ENCODE measurements around the gene STRA6.

DNA sequence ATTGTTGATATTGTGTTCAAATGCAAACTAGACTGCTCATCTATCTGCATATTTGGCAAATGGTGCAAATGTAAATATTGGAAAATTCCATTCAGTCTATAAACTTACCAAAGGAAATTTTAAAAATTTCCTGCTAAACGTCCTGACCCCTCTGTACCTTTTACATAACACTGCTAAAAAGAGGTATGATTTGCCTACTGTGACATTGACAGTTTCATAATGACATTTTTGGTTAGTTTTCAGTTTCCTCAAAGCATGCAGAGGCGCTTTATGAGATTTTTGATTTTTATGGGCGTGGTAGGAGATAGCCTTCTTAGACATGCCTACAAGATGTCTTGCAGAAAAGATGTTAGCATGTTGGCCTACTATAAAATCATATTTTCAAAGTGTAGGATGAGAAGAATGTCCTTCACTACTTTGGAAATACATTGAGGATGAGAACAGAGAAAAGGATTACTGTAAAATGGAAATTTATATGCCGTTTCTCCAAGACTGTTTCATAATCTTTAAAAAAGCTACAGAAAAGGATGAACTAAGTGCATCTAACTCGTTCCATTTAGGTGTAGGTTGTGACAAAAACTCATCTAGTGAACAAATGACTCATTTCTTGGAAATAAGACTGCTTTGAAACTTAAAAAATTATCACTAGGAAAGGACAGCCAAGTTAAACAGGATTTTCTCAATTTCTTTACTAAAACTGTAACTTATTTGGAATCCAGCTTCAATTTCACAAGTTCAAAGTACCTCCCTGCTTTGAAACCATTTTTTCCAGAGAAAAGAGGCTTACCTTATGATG lies 43.5 kb downstream of the STRA6 start:
- TF ChIP-seq, protein P1, sequence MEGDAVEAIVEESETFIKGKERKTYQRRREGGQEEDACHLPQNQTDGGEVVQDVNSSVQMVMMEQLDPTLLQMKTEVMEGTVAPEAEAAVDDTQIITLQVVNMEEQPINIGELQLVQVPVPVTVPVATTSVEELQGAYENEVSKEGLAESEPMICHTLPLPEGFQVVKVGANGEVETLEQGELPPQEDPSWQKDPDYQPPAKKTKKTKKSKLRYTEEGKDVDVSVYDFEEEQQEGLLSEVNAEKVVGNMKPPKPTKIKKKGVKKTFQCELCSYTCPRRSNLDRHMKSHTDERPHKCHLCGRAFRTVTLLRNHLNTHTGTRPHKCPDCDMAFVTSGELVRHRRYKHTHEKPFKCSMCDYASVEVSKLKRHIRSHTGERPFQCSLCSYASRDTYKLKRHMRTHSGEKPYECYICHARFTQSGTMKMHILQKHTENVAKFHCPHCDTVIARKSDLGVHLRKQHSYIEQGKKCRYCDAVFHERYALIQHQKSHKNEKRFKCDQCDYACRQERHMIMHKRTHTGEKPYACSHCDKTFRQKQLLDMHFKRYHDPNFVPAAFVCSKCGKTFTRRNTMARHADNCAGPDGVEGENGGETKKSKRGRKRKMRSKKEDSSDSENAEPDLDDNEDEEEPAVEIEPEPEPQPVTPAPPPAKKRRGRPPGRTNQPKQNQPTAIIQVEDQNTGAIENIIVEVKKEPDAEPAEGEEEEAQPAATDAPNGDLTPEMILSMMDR (IDR thresholded peaks at IDR 0.05) = no peak
- TF ChIP-seq EZH2 (IDR thresholded peaks at IDR 0.05; ENCODE audit: borderline replicate concordance, insufficient read depth, low read depth, low read length, poor library complexity, severe bottlenecking) = no peak
